Activated CD4-positive, alpha-beta T cell treated with anti-CD3 and anti-CD28 coated beads for 36 hours (primary cell): ENCODE results near the gene ZEB2. TPM values are rescaled to one million over a fixed set of nuclear protein-coding genes. Genes with fewer than 3 reads are reported as not detected.
A peak's percentile ranks its signal among the peaks of the same experiment; 100 is the strongest.

Experiments used
- ATAC-seq: fragments of 200-7000 bp; cut with Tn5 transposase; one replicate; pipeline ENCODE4 v1.10.0; 2021; ENCODE audit warnings: mild to moderate bottlenecking, moderate library complexity
- CTCF ChIA-PET: fragments of 350-600 bp; sonication (Branson Sonifier 250); formaldehyde crosslinking; loops from one replicate; lab custom pipeline; 2021; ENCODE audit warnings: antibody characterized with exemption; lab: Charles Lee
- POLR2A ChIA-PET: fragments of 350-600 bp; sonication (Branson Sonifier 250); formaldehyde crosslinking; loops from one replicate; lab custom pipeline; 2021; ENCODE audit warnings: antibody characterized with exemption, inconsistent platforms; lab: Charles Lee
- DNase-seq: peaks from one replicate; pipeline ENCODE4 v3.0.0-alpha.2; 2020
- H3K27ac Mint-ChIP-seq: one replicate; pipeline ENCODE4 v1.8.0; 2021; ENCODE audit warnings: mixed read lengths
- H3K27me3 Mint-ChIP-seq: one replicate; pipeline ENCODE4 v1.8.0; 2021; ENCODE audit warnings: mixed read lengths
- H3K36me3 Mint-ChIP-seq: one replicate; pipeline ENCODE4 v1.8.0; 2021; ENCODE audit warnings: low read depth, mixed read lengths
- H3K4me1 Mint-ChIP-seq: one replicate; pipeline ENCODE4 v1.8.0; 2021; ENCODE audit warnings: mixed read lengths
- H3K4me3 Mint-ChIP-seq: one replicate; pipeline ENCODE4 v1.8.0; 2021; ENCODE audit warnings: mild to moderate bottlenecking, moderate library complexity, mixed read lengths
- H3K9me3 Mint-ChIP-seq: one replicate; pipeline ENCODE4 v1.8.0; 2021; ENCODE audit warnings: low read depth, mixed read lengths
- intact Hi-C, 2 experiments: fragments of 100-400 bp; cut with DNase I in 1 of 2; cut with micrococcal nuclease in 1 of 2; formaldehyde crosslinking; loops; one replicate each; pipeline versions ENCODE4 v1.14.2 to v1.15.1; 2022 to 2024; cut with DNase I, micrococcal nuclease
- total RNA-seq, 2 experiments: library from RNA; stranded (reverse); gene quantifications; one replicate each; pipeline ENCODE4 v1.2.3, GENCODE V29; 2021

The ZEB2 gene
- 1 to 10 TPM; 7.0 to 7.5 TPM for total RNA-seq

- no peak within 1 kb of the TSS for H3K27ac Mint-ChIP-seq
- ChIA-PET POLR2A (interaction anchor here (0.6 kb wide), 1 partner anchor 49 kb away, joined by 6 read pairs; no protein-coding TSS in a partner anchor), CTCF (no interaction called here)
- no peak within 1 kb of the TSS for H3K4me3 Mint-ChIP-seq
- intact Hi-C loops, result loop anchor here (2.0 to 10.0 kb wide), 6 partner anchors 62 to 1395 kb away; partner anchors contain the start of gene ARHGAP15 (in 2 of the 2)
- peaks cover 28% of the 10 kb centered on the region for H3K4me1 Mint-ChIP-seq
- H3K27me3 Mint-ChIP-seq, result peaks cover 39% of the 10 kb centered on the region
- no peaks in the 10 kb centered on the region for H3K36me3 Mint-ChIP-seq
- peak; percentile 58 for DNase-seq
- H3K9me3 Mint-ChIP-seq, result no peaks in the 10 kb centered on the region
- ATAC-seq, result peak; percentile 27
Observed at GRCh38 chr2:144519934-144520731, at the start of gene ZEB2. TSS of gene ZEB2 (minus strand) at chr2:144520119. CDS start at chr2:144517350, 2,769 bp downstream.

DNA sequence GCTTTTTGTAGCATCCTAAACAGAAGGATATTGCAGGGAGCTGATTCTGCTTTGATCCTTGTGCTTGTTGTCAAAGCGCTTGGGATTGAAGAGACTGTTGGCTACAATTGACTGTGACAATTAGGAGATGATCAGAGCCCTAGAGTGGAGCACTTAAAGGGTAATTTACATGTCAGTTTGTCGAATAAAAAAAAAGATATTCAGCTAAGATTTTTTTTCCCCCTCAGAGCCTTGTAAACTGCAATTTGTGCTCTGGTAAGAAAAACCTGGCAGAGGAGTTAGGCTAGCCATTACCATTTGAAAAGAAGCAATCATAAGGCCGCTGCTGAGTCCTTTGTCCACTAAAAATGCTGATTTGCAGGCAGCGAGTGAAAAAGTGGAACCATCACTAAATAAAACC is 47.8 kb upstream of the ZEB2 start:
- Mint-ChIP-seq H3K4me3 (no peak overlapping the region), H3K36me3 (no peaks in the 10 kb centered on the region), H3K4me1 (peaks cover 17% of the 10 kb centered on the region), H3K27me3 (peaks cover 11% of the 10 kb centered on the region), H3K27ac (no peak overlapping the region), H3K9me3 (no peaks in the 10 kb centered on the region)
- DNase-seq, result no peak
- intact Hi-C loops, result no loop called here
- CTCF ChIA-PET, result interaction anchor here (0.5 to 0.7 kb wide), 2 partner anchors 52 to 679 kb away, joined by 3 to 4 read pairs; no protein-coding TSS in a partner anchor
- POLR2A ChIA-PET, result interaction anchor here (0.6 kb wide), 1 partner anchor 59 kb away, joined by 10 read pairs; no protein-coding TSS in a partner anchor
- ATAC-seq, result no peak

DNA sequence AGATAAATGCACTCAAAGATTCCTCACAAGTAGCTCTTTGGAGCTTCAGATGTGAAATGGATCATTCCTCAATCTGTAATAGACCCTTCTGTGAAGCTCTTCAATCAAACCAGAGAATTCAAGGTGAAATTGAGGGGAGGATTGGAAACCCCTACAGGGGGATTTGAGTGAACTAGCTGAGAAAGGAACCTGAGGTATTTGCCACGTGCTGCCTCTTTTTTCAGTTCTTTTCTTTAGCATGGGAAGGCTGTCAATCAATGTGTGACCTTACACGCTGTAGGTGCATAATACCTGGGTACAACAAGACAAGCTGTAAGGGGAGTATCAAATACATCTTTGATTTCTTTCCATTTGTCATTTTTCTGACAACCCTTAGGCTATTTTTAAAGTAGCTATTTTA is 46.5 kb upstream of the ZEB2 start:
- no peak for ATAC-seq
- ChIA-PET CTCF (interaction anchor here (0.7 kb wide), 1 partner anchor 206 kb away, joined by 3 read pairs; no protein-coding TSS in a partner anchor), POLR2A (no interaction called here)
- peaks cover 8% of the 10 kb centered on the region for H3K4me1 Mint-ChIP-seq
- no peak for DNase-seq
- no peak overlapping the region for H3K4me3 Mint-ChIP-seq
- H3K27me3 Mint-ChIP-seq, result peaks cover 11% of the 10 kb centered on the region
- intact Hi-C loops, result no loop called here
- no peaks in the 10 kb centered on the region for H3K9me3 Mint-ChIP-seq
- H3K27ac Mint-ChIP-seq, result no peak overlapping the region
- H3K36me3 Mint-ChIP-seq, result no peaks in the 10 kb centered on the region

- CTCF ChIA-PET, result no interaction called here
- Mint-ChIP-seq H3K36me3 (no peaks in the 10 kb centered on the region), H3K4me3 (no peak overlapping the region), H3K27me3 (peaks cover 11% of the 10 kb centered on the region), H3K27ac (no peak overlapping the region), H3K9me3 (no peaks in the 10 kb centered on the region), H3K4me1 (no peaks in the 10 kb centered on the region)
- intact Hi-C loops, result no loop called here
- no peak for DNase-seq
- no peak for ATAC-seq
- POLR2A ChIA-PET, result no interaction called here
Observed at GRCh38 chr2:144560251-144560650, 40.3 kb upstream of the ZEB2 start.

- ATAC-seq (no peak), DNase-seq (no peak)
- Mint-ChIP-seq H3K27me3 (peaks cover 10% of the 10 kb centered on the region), H3K27ac (no peak overlapping the region), H3K36me3 (no peaks in the 10 kb centered on the region), H3K4me3 (no peak overlapping the region), H3K9me3 (no peaks in the 10 kb centered on the region), H3K4me1 (no peaks in the 10 kb centered on the region)
- ChIA-PET POLR2A (no interaction called here), CTCF (no interaction called here)
- intact Hi-C loops, result no loop called here
Observed at GRCh38 chr2:144559681-144560080, 39.8 kb upstream of the ZEB2 start.

DNA sequence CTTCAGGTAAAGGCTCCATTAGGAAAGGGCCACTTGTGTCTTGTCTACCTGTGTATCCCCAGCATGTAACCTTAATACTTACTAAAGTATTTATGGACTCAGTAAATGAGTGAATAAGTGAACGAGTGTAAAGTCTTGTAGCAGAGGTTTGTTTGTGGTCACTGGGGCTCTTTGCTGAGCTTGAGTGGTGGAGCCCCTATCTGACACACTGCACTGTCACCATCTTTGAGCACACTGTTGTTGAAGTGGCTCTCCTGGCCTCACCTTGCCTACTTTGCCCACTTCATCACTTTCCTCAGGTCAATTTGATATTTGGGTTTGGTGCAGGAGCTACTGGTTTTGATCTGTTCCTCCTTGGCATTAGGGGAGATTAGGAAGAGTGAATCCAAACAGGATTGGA is 39.3 kb upstream of the ZEB2 start:
- H3K4me1 Mint-ChIP-seq, result no peaks in the 10 kb centered on the region
- H3K27ac Mint-ChIP-seq, result no peak overlapping the region
- peaks cover 10% of the 10 kb centered on the region for H3K27me3 Mint-ChIP-seq
- ChIA-PET POLR2A (no interaction called here), CTCF (no interaction called here)
- no peaks in the 10 kb centered on the region for H3K9me3 Mint-ChIP-seq
- no peak for DNase-seq
- intact Hi-C loops, result no loop called here
- H3K4me3 Mint-ChIP-seq, result no peak overlapping the region
- H3K36me3 Mint-ChIP-seq, result no peaks in the 10 kb centered on the region
- no peak for ATAC-seq

GRCh38 chr2:144554492-144555210 is 34.7 kb upstream of the ZEB2 start:
- CTCF ChIA-PET, result interaction anchor here (1.5 kb wide), 1 partner anchor 9 kb away, joined by 4 read pairs; no protein-coding TSS in a partner anchor
- Mint-ChIP-seq H3K27me3 (peaks cover 6% of the 10 kb centered on the region), H3K9me3 (no peaks in the 10 kb centered on the region), H3K27ac (no peak overlapping the region), H3K4me1 (peaks cover 2% of the 10 kb centered on the region), H3K36me3 (no peaks in the 10 kb centered on the region), H3K4me3 (no peak overlapping the region)
- intact Hi-C loops, result no loop called here
- POLR2A ChIA-PET, result no interaction called here
- DNase-seq, result no peak
- ATAC-seq, result no peak

DNA sequence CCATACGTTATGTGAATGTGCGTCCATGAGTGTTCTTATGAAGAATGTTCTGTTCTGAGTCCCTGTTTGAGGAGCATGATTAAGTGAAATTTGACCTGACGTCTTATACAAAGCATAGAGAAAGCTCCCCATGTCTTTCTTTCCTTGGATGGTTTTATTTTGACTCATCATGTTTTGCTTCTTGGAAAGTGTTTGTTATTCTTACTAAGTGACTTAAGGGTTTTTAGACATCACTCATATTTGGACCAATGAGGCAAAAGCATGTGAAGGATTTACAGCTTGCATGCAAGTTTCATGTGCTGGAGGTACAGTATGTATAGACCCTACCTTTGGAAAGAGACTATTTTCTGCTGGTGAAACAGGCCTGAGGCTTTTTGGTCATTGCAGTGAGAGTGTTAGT is 33.5 kb upstream of the ZEB2 start:
- Mint-ChIP-seq H3K27me3 (peaks cover 6% of the 10 kb centered on the region), H3K4me3 (no peak overlapping the region), H3K36me3 (no peaks in the 10 kb centered on the region), H3K27ac (no peak overlapping the region), H3K9me3 (no peaks in the 10 kb centered on the region), H3K4me1 (peaks cover 2% of the 10 kb centered on the region)
- ATAC-seq (peak; percentile 78), DNase-seq (no peak)
- intact Hi-C loops, result no loop called here
- ChIA-PET POLR2A (no interaction called here), CTCF (interaction anchor here (1.5 to 2.4 kb wide), 2 partner anchors 10 to 11 kb away, joined by 4 to 7 read pairs; no protein-coding TSS in a partner anchor)

GRCh38 chr2:144552821-144553220 is 32.9 kb upstream of the ZEB2 start:
- H3K36me3 Mint-ChIP-seq, result no peaks in the 10 kb centered on the region
- H3K27ac Mint-ChIP-seq, result no peak overlapping the region
- no peak overlapping the region for H3K4me3 Mint-ChIP-seq
- no peaks in the 10 kb centered on the region for H3K9me3 Mint-ChIP-seq
- peaks cover 4% of the 10 kb centered on the region for H3K27me3 Mint-ChIP-seq
- no peak for DNase-seq
- ChIA-PET CTCF (interaction anchor here (2.4 kb wide), 1 partner anchor 10 kb away, joined by 7 read pairs; no protein-coding TSS in a partner anchor), POLR2A (no interaction called here)
- ATAC-seq, result no peak
- H3K4me1 Mint-ChIP-seq, result peaks cover 2% of the 10 kb centered on the region
- intact Hi-C loops, result no loop called here

- intact Hi-C loops, result no loop called here
- Mint-ChIP-seq H3K9me3 (no peaks in the 10 kb centered on the region), H3K27ac (no peak overlapping the region), H3K27me3 (peaks cover 3% of the 10 kb centered on the region), H3K4me1 (peaks cover 2% of the 10 kb centered on the region), H3K4me3 (no peak overlapping the region), H3K36me3 (no peaks in the 10 kb centered on the region)
- ChIA-PET POLR2A (no interaction called here), CTCF (interaction anchor here (0.6 kb wide), 1 partner anchor 1468 kb away, joined by 4 read pairs; no protein-coding TSS in a partner anchor)
- DNase-seq, result no peak
- ATAC-seq, result no peak
Observed at GRCh38 chr2:144550911-144551310, 31.0 kb upstream of the ZEB2 start.

GRCh38 chr2:144550084-144550483 is 30.2 kb upstream of the ZEB2 start:
- CTCF ChIA-PET, result no interaction called here
- peaks cover 3% of the 10 kb centered on the region for H3K27me3 Mint-ChIP-seq
- H3K4me1 Mint-ChIP-seq, result peaks cover 2% of the 10 kb centered on the region
- H3K27ac Mint-ChIP-seq, result no peak overlapping the region
- ATAC-seq (no peak), DNase-seq (no peak)
- intact Hi-C loops, result no loop called here
- no peak overlapping the region for H3K4me3 Mint-ChIP-seq
- no peaks in the 10 kb centered on the region for H3K36me3 Mint-ChIP-seq
- POLR2A ChIA-PET, result no interaction called here
- H3K9me3 Mint-ChIP-seq, result no peaks in the 10 kb centered on the region
